GM21825 (cell line): Measurements from ENCODE around the gene LARP1B.
"Not testable (repeated sequence)": the region's sequence is repeated elsewhere in the genome, so short reads cannot be mapped to it uniquely, and the experiment has no call there.

Experiments
- ATAC-seq: cut with Tn5 transposase; IDR thresholded peaks from one replicate; pipeline ENCODE4 v1.9.1; 2021; ENCODE audit warnings: mild to moderate bottlenecking, moderate library complexity; ENCODE audit not compliant: unreplicated experiment

Gene LARP1B

GRCh38 chr4:128220286-128221235, 159.4 kb downstream of the LARP1B start:
- peak; percentile 58 for ATAC-seq

DNA sequence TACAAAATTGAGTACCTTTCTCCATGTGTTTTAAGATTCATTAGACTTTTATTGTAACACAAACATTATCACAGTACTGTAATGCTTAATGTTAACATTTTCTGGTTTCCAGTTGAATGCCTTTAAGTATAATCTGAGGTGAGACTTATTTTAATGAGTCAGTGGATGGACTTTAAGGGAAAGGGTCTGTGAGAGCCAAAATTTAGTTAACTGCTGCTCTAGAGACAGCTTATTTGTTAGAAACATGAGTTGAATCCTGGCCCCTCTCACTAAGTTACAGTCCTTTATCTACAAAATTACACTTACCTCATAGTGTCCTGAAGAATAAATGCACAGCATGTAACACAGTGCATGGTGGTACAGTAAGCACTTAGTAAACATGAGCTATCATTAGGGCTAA, 160.5 kb downstream of the LARP1B start:
- no peak for ATAC-seq

GRCh38 chr4:128225148-128225547, 164.0 kb downstream of the LARP1B start:
- no peak for ATAC-seq

GRCh38 chr4:128227991-128228571, 167.0 kb downstream of the LARP1B start:
- ATAC-seq: no peak

GRCh38 chr4:128228845-128229795, 168.0 kb downstream of the LARP1B start:
- no peak for ATAC-seq

DNA sequence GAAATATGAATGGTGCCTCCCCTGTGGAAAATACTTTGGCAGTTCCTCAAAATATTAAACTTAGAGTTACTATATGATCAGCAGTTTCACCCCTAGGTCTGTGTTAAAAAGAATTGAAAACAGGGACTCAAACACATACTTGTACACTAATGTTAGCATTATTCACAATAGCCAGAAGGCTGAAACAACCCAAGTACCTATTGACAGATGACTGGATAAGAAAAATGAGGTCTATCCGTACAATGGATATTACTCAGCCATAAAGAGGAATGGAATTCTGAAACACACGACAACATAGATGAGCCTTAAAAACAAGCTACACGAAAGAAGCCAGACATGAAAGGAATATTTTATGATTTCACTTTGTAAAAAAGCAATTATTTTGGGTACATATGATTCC, 171.6 kb downstream of the LARP1B start:
- ATAC-seq: no peak

DNA sequence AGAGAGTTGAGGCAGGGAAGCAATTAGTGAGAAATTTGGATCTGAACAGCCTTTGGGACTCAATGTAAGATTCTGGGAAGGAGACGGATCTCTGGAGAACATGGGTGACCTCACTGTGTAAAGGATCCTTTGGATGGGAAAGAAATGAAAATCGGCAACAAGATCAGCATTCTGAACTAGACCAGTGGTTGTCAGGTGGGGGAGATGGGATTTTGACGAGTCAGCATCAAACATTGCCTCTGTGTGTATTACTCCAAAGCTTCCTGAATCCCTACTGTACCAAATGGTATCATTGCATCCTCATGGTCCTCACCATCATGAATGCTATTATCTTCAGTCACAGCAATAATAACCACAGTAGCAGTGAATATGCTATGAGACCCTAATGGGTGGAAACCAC, 173.7 kb downstream of the LARP1B start:
- no peak for ATAC-seq

- ATAC-seq: no peak
Measured at GRCh38 chr4:128241019-128241418, 179.9 kb downstream of the LARP1B start.

- ATAC-seq: no peak
Measured at GRCh38 chr4:128241425-128241913, 180.4 kb downstream of the LARP1B start.

DNA sequence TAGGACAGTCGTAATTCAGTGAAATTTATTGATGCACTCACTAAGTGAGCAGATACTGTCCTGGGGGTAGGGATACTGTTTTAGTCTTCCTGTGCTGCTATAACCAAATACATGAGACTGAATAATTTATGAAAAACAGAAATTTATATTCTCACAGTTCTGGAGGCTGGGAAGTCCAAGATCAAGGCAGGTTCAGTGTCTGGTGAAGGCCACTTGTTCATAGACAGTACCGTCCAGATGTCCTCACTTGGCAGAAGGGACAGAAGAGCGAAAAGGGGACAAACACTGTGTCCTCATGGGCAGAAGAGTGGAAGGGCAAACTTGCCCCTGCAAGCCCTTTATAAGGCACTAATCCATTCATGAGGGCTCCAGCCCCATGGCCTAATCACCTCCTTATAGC, 180.9 kb downstream of the LARP1B start:
- ATAC-seq: no peak

- ATAC-seq: no peak
Measured at GRCh38 chr4:128242601-128243000, 181.5 kb downstream of the LARP1B start.

DNA sequence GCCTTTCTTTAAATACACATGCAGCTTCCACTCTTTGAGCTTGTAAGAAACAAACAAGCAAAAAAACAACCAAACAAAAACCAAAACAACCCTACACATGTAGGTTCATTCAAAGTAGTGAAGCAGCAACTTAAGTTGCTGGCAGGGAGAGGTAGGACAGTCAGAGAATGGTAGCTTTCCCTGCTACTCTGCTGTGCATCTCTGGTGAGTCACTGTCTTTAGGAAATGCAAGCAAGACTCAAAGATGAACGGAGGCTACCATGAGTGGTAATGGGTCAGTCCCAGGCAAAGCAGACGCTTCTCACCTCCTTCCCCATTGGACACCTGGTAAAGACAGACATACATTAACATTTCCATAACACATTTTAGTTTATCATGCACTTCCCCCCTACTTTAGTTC, 183.3 kb downstream of the LARP1B start:
- ATAC-seq: no peak

DNA sequence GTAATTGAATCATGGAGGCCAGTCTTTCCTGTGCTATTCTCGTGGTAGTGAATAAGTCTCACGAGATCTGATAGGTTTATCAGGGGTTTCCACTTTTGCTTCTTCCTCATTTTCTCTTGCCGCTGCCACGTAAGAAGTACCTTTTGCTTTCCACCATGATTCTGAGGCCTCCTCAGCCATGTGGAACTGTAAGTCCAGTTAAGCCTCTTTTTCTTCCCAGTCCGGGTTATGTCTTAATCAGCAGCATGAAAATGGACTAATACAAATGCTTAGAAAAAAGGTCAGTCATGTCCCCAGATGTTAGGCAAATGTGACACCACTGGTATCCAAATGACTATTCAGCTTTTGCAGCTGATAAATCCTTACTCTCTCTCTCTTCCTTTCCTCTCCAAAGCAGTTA, 184.3 kb downstream of the LARP1B start:
- ATAC-seq: not testable (repeated sequence)

- ATAC-seq: no peak
Measured at GRCh38 chr4:128247906-128248305, 186.8 kb downstream of the LARP1B start.

- ATAC-seq: no peak
Measured at GRCh38 chr4:128249787-128250668, 188.9 kb downstream of the LARP1B start.

DNA sequence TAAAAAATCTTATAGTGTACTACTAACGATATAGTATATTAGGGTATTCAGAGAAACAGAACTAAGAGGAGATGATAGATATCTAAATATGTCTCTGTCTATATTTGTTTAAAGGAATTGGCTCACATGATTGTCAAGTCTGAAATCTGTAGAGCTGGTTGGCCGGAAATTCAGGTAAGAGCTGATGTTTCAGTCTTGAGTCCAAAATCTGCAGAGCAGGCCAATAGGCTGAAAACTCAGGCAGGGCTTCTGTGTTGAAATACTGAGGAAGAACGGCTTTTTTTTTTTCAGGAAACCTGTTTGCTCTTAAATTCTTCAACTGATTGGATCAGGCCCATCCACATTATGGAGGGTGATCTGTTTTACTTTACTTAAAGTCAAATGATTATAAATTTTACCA, 194.8 kb downstream of the LARP1B start:
- no peak for ATAC-seq

DNA sequence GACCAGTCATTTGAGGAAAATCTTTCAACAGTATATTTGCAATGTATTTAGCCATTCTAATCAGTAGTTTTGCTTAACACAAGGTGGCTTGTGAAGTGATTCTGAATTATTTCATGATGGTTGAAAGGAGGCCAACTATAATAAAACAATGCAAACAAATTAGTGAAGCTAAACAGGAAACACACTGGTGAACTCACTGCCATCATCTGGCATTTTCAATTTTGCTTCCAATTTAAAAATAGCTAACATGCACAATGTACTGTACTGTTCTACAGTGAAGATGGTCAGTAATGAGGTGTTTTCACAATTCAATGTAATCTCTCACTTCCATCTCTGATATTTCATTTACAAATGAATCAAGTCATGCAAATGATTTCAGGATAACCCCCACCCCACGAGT, 195.4 kb downstream of the LARP1B start:
- ATAC-seq: no peak

- ATAC-seq: not testable (repeated sequence)
Measured at GRCh38 chr4:128258166-128258565, 197.1 kb downstream of the LARP1B start.

- ATAC-seq: not testable (repeated sequence)
Measured at GRCh38 chr4:128259889-128260288, 198.8 kb downstream of the LARP1B start.
